WTC11 (cell line): ENCODE results near the gene AGTRAP. TPM values are rescaled to one million over a fixed set of nuclear protein-coding genes. Genes with fewer than 3 reads are reported as not detected.

Source experiments
- ATAC-seq: fragments of 200-7000 bp; cut with Tn5 transposase; 2 replicates; pipeline ENCODE4 v1.10.0; 2021; ENCODE audit warnings: mild to moderate bottlenecking, moderate library complexity
- CTCF ChIA-PET: fragments of 300-600 bp; sonication (Branson Sonifier 250); formaldehyde crosslinking; loops from one replicate; lab custom pipeline; 2021; ENCODE audit warnings: antibody characterized with exemption; lab: Charles Lee
- POLR2A ChIA-PET: fragments of 350-600 bp; sonication (Branson Sonifier 250); formaldehyde crosslinking; loops from one replicate; lab custom pipeline; 2021; ENCODE audit warnings: antibody characterized with exemption; lab: Charles Lee
- DNase-seq: peaks from one replicate; pipeline ENCODE4 v3.0.0; 2021; ENCODE audit warnings: low spot score
- H3K27ac Mint-ChIP-seq: 2 replicates; pipeline ENCODE4 v1.8.0; 2021; ENCODE audit warnings: mixed read lengths
- H3K27me3 Mint-ChIP-seq: 2 replicates; pipeline ENCODE4 v1.8.0; 2021; ENCODE audit warnings: low read depth, mild to moderate bottlenecking, moderate library complexity, mixed read lengths
- H3K36me3 Mint-ChIP-seq: 2 replicates; pipeline ENCODE4 v1.8.0; 2021; ENCODE audit warnings: mixed read lengths
- H3K4me1 Mint-ChIP-seq: 2 replicates; pipeline ENCODE4 v1.8.0; 2022; ENCODE audit warnings: mixed read lengths
- H3K4me3 Mint-ChIP-seq: 2 replicates; pipeline ENCODE4 v1.8.0; 2021; ENCODE audit warnings: mild to moderate bottlenecking, moderate library complexity, mixed read lengths
- H3K9me3 Mint-ChIP-seq: 2 replicates; pipeline ENCODE4 v1.8.0; 2021; ENCODE audit warnings: mixed read lengths
- ATF6 ChIP-seq: sonication (generic); formaldehyde crosslinking; IDR thresholded peaks from 2 replicates; pipeline ENCODE4 v1.8.1; 2023; ENCODE audit warnings: mild to moderate bottlenecking, missing genetic modification reagents
- CBFB ChIP-seq: sonication (generic); formaldehyde crosslinking; IDR thresholded peaks from 2 replicates; pipeline ENCODE4 v1.8.1; 2022; ENCODE audit warnings: mild to moderate bottlenecking, low read depth, missing genetic modification reagents
- ELF4 ChIP-seq: sonication (generic); formaldehyde crosslinking; IDR thresholded peaks from 2 replicates; pipeline ENCODE4 v1.8.1; 2022; ENCODE audit warnings: low read depth, mild to moderate bottlenecking, moderate library complexity, missing genetic modification reagents
- ESRRA ChIP-seq: sonication (generic); formaldehyde crosslinking; IDR thresholded peaks from 2 replicates; pipeline ENCODE4 v1.8.1; 2022; ENCODE audit warnings: mild to moderate bottlenecking, missing genetic modification reagents, borderline replicate concordance
- FOXK1 ChIP-seq: sonication (generic); formaldehyde crosslinking; IDR thresholded peaks from 2 replicates; pipeline ENCODE4 v1.8.0; 2022; ENCODE audit warnings: mild to moderate bottlenecking, moderate library complexity, missing genetic modification reagents
- GRHL2 ChIP-seq: fragments of 250-450 bp; sonication (Bioruptor Pico); IDR thresholded peaks from 2 replicates; pipeline ENCODE4 v1.8.0; 2022; ENCODE audit warnings: mild to moderate bottlenecking, moderate library complexity; ENCODE audit not compliant: insufficient replicate concordance, severe bottlenecking
- HMGXB4 ChIP-seq: sonication (generic); formaldehyde crosslinking; IDR thresholded peaks from 2 replicates; pipeline ENCODE4 v1.8.1; 2023; ENCODE audit warnings: mild to moderate bottlenecking, moderate library complexity, missing genetic modification reagents
- JAZF1 ChIP-seq: fragments of 250-450 bp; sonication (Bioruptor Pico); IDR thresholded peaks from 2 replicates; pipeline ENCODE4 v1.9.0; 2021; ENCODE audit warnings: moderate library complexity, mild to moderate bottlenecking, inconsistent platforms
- NFATC4 ChIP-seq: fragments of 250-450 bp; sonication (Bioruptor Pico); IDR thresholded peaks from 2 replicates; pipeline ENCODE4 v1.9.0; 2021; ENCODE audit warnings: mild to moderate bottlenecking
- NR2C2 ChIP-seq: sonication (generic); formaldehyde crosslinking; IDR thresholded peaks from 2 replicates; pipeline ENCODE4 v1.8.0; 2022; ENCODE audit warnings: mild to moderate bottlenecking, missing genetic modification reagents
- NR3C1 ChIP-seq: sonication (generic); formaldehyde crosslinking; conservative IDR thresholded peaks from 2 replicates; pipeline ENCODE4 v1.8.1; 2023; ENCODE audit warnings: low read depth, mild to moderate bottlenecking, missing genetic modification reagents
- PREB ChIP-seq: sonication (generic); formaldehyde crosslinking; IDR thresholded peaks from 2 replicates; pipeline ENCODE4 v1.8.1; 2022; ENCODE audit warnings: mild to moderate bottlenecking, missing genetic modification reagents, moderate library complexity, borderline replicate concordance
- SMAD4 ChIP-seq: sonication (generic); formaldehyde crosslinking; IDR thresholded peaks from 2 replicates; pipeline ENCODE4 v1.8.0; 2022; ENCODE audit warnings: mild to moderate bottlenecking, missing genetic modification reagents
- STAT6 ChIP-seq: sonication (generic); formaldehyde crosslinking; conservative IDR thresholded peaks from 2 replicates; pipeline ENCODE4 v1.8.1; 2023; ENCODE audit warnings: mild to moderate bottlenecking, low read depth, missing genetic modification reagents, moderate library complexity
- TEAD1 ChIP-seq: sonication (generic); formaldehyde crosslinking; IDR thresholded peaks from 2 replicates; pipeline ENCODE4 v1.8.0; 2022; ENCODE audit warnings: mild to moderate bottlenecking, missing genetic modification reagents
- TP53 ChIP-seq: sonication (generic); formaldehyde crosslinking; IDR thresholded peaks from 2 replicates; pipeline ENCODE4 v1.8.1; 2023; ENCODE audit warnings: mild to moderate bottlenecking, missing genetic modification reagents
- ZBTB43 ChIP-seq: sonication (generic); formaldehyde crosslinking; IDR thresholded peaks from 2 replicates; pipeline ENCODE4 v1.8.1; 2023; ENCODE audit warnings: mild to moderate bottlenecking, missing genetic modification reagents
- ZNF138 ChIP-seq: sonication (generic); formaldehyde crosslinking; conservative IDR thresholded peaks from 2 replicates; pipeline ENCODE4 v1.8.1; 2022; ENCODE audit warnings: mild to moderate bottlenecking, moderate library complexity, missing genetic modification reagents
- total RNA-seq: library from RNA; stranded (reverse); gene quantifications from 3 replicates; pipeline ENCODE4 v1.2.3, GENCODE V29; 2021
- TF ChIP-seq, protein P1 (sequence below): fragments of 250-450 bp; sonication (Bioruptor Pico); IDR thresholded peaks from 2 replicates; pipeline ENCODE4 v1.9.0; 2021; ENCODE audit warnings: mild to moderate bottlenecking
- TF ChIP-seq, protein P2 (sequence below): sonication (generic); formaldehyde crosslinking; IDR thresholded peaks from 2 replicates; pipeline ENCODE4 v1.8.1; 2022; ENCODE audit warnings: missing genetic modification reagents, borderline replicate concordance

Gene AGTRAP
- total RNA-seq, 1 experiment from 2014 or later = 81.6 TPM

- TF ChIP-seq, protein P1, sequence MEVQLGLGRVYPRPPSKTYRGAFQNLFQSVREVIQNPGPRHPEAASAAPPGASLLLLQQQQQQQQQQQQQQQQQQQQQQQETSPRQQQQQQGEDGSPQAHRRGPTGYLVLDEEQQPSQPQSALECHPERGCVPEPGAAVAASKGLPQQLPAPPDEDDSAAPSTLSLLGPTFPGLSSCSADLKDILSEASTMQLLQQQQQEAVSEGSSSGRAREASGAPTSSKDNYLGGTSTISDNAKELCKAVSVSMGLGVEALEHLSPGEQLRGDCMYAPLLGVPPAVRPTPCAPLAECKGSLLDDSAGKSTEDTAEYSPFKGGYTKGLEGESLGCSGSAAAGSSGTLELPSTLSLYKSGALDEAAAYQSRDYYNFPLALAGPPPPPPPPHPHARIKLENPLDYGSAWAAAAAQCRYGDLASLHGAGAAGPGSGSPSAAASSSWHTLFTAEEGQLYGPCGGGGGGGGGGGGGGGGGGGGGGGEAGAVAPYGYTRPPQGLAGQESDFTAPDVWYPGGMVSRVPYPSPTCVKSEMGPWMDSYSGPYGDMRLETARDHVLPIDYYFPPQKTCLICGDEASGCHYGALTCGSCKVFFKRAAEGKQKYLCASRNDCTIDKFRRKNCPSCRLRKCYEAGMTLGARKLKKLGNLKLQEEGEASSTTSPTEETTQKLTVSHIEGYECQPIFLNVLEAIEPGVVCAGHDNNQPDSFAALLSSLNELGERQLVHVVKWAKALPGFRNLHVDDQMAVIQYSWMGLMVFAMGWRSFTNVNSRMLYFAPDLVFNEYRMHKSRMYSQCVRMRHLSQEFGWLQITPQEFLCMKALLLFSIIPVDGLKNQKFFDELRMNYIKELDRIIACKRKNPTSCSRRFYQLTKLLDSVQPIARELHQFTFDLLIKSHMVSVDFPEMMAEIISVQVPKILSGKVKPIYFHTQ (CRISPR knock-in tag) = no peak
- TF ChIP-seq TP53 (CRISPR knock-in tag) (no peak), NFATC4 (no peak), CBFB (CRISPR knock-in tag) (no peak), NR3C1 (CRISPR knock-in tag) (no peak), TEAD1 (no peak), NR2C2 (CRISPR knock-in tag) (no peak), ZBTB43 (CRISPR knock-in tag) (no peak), GRHL2 (CRISPR knock-in tag) (no peak), ESRRA (CRISPR knock-in tag) (no peak), ELF4 (no peak), HMGXB4 (CRISPR knock-in tag) (no peak), SMAD4 (CRISPR knock-in tag) (no peak), ATF6 (CRISPR knock-in tag) (no peak)
- TF ChIP-seq, protein P2, sequence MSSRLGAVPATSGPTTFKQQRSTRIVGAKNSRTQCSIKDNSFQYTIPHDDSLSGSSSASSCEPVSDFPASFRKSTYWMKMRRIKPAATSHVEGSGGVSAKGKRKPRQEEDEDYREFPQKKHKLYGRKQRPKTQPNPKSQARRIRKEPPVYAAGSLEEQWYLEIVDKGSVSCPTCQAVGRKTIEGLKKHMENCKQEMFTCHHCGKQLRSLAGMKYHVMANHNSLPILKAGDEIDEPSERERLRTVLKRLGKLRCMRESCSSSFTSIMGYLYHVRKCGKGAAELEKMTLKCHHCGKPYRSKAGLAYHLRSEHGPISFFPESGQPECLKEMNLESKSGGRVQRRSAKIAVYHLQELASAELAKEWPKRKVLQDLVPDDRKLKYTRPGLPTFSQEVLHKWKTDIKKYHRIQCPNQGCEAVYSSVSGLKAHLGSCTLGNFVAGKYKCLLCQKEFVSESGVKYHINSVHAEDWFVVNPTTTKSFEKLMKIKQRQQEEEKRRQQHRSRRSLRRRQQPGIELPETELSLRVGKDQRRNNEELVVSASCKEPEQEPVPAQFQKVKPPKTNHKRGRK (CRISPR knock-in tag) = no peak
- H3K36me3 Mint-ChIP-seq = peaks cover 9% of the 10 kb centered on the region
- ChIA-PET POLR2A (no interaction called here), CTCF (interaction anchor here (0.6 to 2.6 kb wide), 13 partner anchors 17 to 261 kb away, joined by 3 to 10 read pairs (median 5); partner anchors contain the start of genes DRAXIN and FBXO6)
- peaks cover 28% of the 10 kb centered on the region for H3K4me1 Mint-ChIP-seq
- H3K27me3 Mint-ChIP-seq = no peaks in the 10 kb centered on the region
- no peak overlapping the region for H3K27ac Mint-ChIP-seq
- DNase-seq (no peak), ATAC-seq (no peak)
- H3K4me3 Mint-ChIP-seq = no peak overlapping the region
- H3K9me3 Mint-ChIP-seq = no peaks in the 10 kb centered on the region
These were observed 5.5 kb downstream of the AGTRAP start for GRCh38 chr1:11741482-11741881.

GRCh38 chr1:11741919-11742558 lies 6.1 kb downstream of the AGTRAP start:
- CTCF ChIA-PET = interaction anchor here (0.6 to 2.6 kb wide), 12 partner anchors 17 to 261 kb away, joined by 3 to 10 read pairs (median 5); partner anchors contain the start of genes DRAXIN and FBXO6
- Mint-ChIP-seq H3K4me1 (peaks cover 28% of the 10 kb centered on the region), H3K36me3 (peaks cover 14% of the 10 kb centered on the region), H3K27ac (no peak overlapping the region), H3K27me3 (no peaks in the 10 kb centered on the region), H3K9me3 (no peaks in the 10 kb centered on the region), H3K4me3 (no peak overlapping the region)
- POLR2A ChIA-PET = no interaction called here
- ATAC-seq (0 out of 2 replicates have a peak, but pooled peaks have one; percentile 33), DNase-seq (no peak)
- TF ChIP-seq STAT6 (CRISPR knock-in tag) (no peak), PREB (CRISPR knock-in tag) (no peak), ZNF138 (CRISPR knock-in tag) (no peak), JAZF1 (no peak), FOXK1 (CRISPR knock-in tag) (no peak)
